H1 (cell line): Measurements from ENCODE around the gene SFN. TPM values are rescaled to one million over a fixed set of nuclear protein-coding genes. Genes with fewer than 3 reads are reported as not detected.

Experiments used
- KDM4A ChIP-seq: IDR thresholded peaks from one replicate; pipeline ENCODE4 v1.7.1; 2012; ENCODE audit warnings: low read depth, mild to moderate bottlenecking, moderate library complexity, low read length, inconsistent platforms; ENCODE audit not compliant: severe bottlenecking
- NANOG ChIP-seq: IDR thresholded peaks from 2 replicates; pipeline ENCODE4 v1.6.1; 2011; ENCODE audit warnings: low read length, low read depth, mild to moderate bottlenecking, inconsistent platforms; ENCODE audit not compliant: insufficient read depth, poor library complexity, severe bottlenecking
- RXRA ChIP-seq: IDR thresholded peaks from 2 replicates; pipeline ENCODE4 v1.6.1; 2011; ENCODE audit warnings: low read depth, mild to moderate bottlenecking, low read length, moderate library complexity; ENCODE audit not compliant: insufficient read depth
- SP2 ChIP-seq: IDR thresholded peaks from 2 replicates; pipeline ENCODE4 v1.6.1; 2012; ENCODE audit warnings: mild to moderate bottlenecking, low read length, inconsistent platforms
- polyA plus RNA-seq, 7 experiments: library from polyadenylated mRNA; depleted of rRNA in 3 of 7; stranded (reverse) in 5 of 7; unstranded in 2 of 7; fragments of >200 nt in 5 of 7; fragments of 200-250 nt in 2 of 7; gene quantifications; 1 replicate in 5 of 7; 2 replicates in 1 of 7; 4 replicates in 1 of 7; pipeline versions ENCODE4 v1.2.1 to v1.2.3, GENCODE V29; 2011 to 2013; ENCODE audit warnings: missing spikeins in 2 of 7, mixed read lengths in 2 of 7
- total RNA-seq: library from RNA; stranded (reverse); fragmentation: NEBNext Ultra II Directional; extraction: Animal tissue kit (Norgen Biotek cat#: 25700); gene quantifications from 2 replicates; pipeline ENCODE4 v1.2.1, GENCODE V29; 2021

The SFN gene
- total and polyA plus RNA-seq, 2 of the 8 experiments (the other 6 are each of a cell fraction or from before 2014, with no cell fraction given) = 3.3 to 3.9 TPM

- no peak for TF ChIP-seq NANOG
- TF ChIP-seq SP2 = no peak
- TF ChIP-seq KDM4A = no peak
- no peak for TF ChIP-seq RXRA
Measured at GRCh38 chr1:26910343-26911160, 47.6 kb downstream of the SFN start (continued).
